Liver (tissue), 9 donors: ENCODE data around the gene SSBP2. TPM values are rescaled to one million over a fixed set of nuclear protein-coding genes. Genes with fewer than 3 reads are reported as not detected.

Experiments used
- DNase-seq: peaks from one replicate; pipeline ENCODE4 v3.0.0-alpha.2; 2017; ENCODE audit warnings: low spot score
- H3K27ac ChIP-seq, 2 donors: one replicate each; pipeline ENCODE4 v1.7.0; 2013; ENCODE audit warnings: inconsistent platforms in 2 of 2, low read length in 2 of 2, control low read depth in 1 of 2, low read depth in 1 of 2, mild to moderate bottlenecking in 1 of 2
- H3K27me3 ChIP-seq, 4 donors: one replicate each; pipeline versions ENCODE4 v1.6.1 to v1.7.0; 2013; ENCODE audit warnings: low read length in 3 of 4, inconsistent platforms in 1 of 4, mild to moderate bottlenecking in 1 of 4, moderate library complexity in 1 of 4; ENCODE audit not compliant: control insufficient read depth in 4 of 4, insufficient read depth in 4 of 4
- H3K36me3 ChIP-seq, 4 donors: one replicate each; pipeline versions ENCODE4 v1.6.1 to v1.7.0; 2013; ENCODE audit warnings: low read length in 3 of 4, mild to moderate bottlenecking in 3 of 4, low read depth in 1 of 4, moderate library complexity in 1 of 4; ENCODE audit not compliant: control insufficient read depth in 4 of 4, insufficient read depth in 3 of 4
- H3K4me1 ChIP-seq, 4 donors: one replicate each; pipeline versions ENCODE4 v1.6.1 to v1.7.0; 2013; ENCODE audit warnings: low read length in 3 of 4, mild to moderate bottlenecking in 3 of 4, moderate library complexity in 1 of 4; ENCODE audit not compliant: control insufficient read depth in 4 of 4, insufficient read depth in 4 of 4
- H3K4me3 ChIP-seq, 3 donors: one replicate each; pipeline versions ENCODE4 v1.6.1 to v1.7.0; 2013; ENCODE audit warnings: low read length in 3 of 3, control low read depth in 1 of 3, low read depth in 1 of 3, mild to moderate bottlenecking in 1 of 3
- H3K9ac ChIP-seq, 2 donors: one replicate each; pipeline ENCODE4 v1.7.0; 2013; ENCODE audit warnings: low read length in 2 of 2, mild to moderate bottlenecking in 2 of 2, moderate library complexity in 2 of 2, control low read depth in 1 of 2, low read depth in 1 of 2
- H3K9me3 ChIP-seq, 4 donors: one replicate each; pipeline versions ENCODE4 v1.6.1 to v1.7.0; 2013; ENCODE audit warnings: low read length in 3 of 4; ENCODE audit not compliant: control insufficient read depth in 4 of 4
- CTCF ChIP-seq: fragments of 150-350 bp; IDR thresholded peaks from 2 replicates; pipeline ENCODE4 v1.5.1; 2017; ENCODE audit warnings: improper control_type of control experiment, low read depth, low read length; ENCODE audit not compliant: missing input control
- EGR1 ChIP-seq, 2 donors: IDR thresholded peaks; 2 replicates each; pipeline ENCODE4 v1.6.1; 2016 to 2018; ENCODE audit warnings: antibody characterized with exemption in 2 of 2, low read depth in 2 of 2
- FOXA2 ChIP-seq: IDR thresholded peaks from 2 replicates; pipeline ENCODE4 v1.6.1; 2016; ENCODE audit warnings: antibody characterized with exemption
- GABPA ChIP-seq, 2 donors: IDR thresholded peaks in 1 of 2; conservative IDR thresholded peaks in 1 of 2; 2 replicates each; pipeline ENCODE4 v1.6.1; 2016; ENCODE audit warnings: antibody characterized with exemption in 2 of 2, mild to moderate bottlenecking in 1 of 2, moderate library complexity in 1 of 2
- HNF4A ChIP-seq, 2 donors: conservative IDR thresholded peaks; 2 replicates each; pipeline ENCODE4 v1.6.1; 2016; ENCODE audit warnings: antibody characterized with exemption in 2 of 2, mild to moderate bottlenecking in 2 of 2
- HNF4G ChIP-seq: IDR thresholded peaks from 2 replicates; pipeline ENCODE4 v1.6.1; 2016; ENCODE audit warnings: antibody characterized with exemption
- MAX ChIP-seq: IDR thresholded peaks from 2 replicates; pipeline ENCODE4 v1.6.1; 2016; ENCODE audit warnings: antibody characterized with exemption
- NR2F2 ChIP-seq: IDR thresholded peaks from 2 replicates; pipeline ENCODE4 v1.6.1; 2016; ENCODE audit warnings: antibody characterized with exemption
- RAD21 ChIP-seq, 2 donors: IDR thresholded peaks; 2 replicates each; pipeline ENCODE4 v1.6.1; 2016; ENCODE audit warnings: antibody characterized with exemption in 2 of 2, mild to moderate bottlenecking in 2 of 2
- REST ChIP-seq: IDR thresholded peaks from 2 replicates; pipeline ENCODE4 v1.6.1; 2016; ENCODE audit warnings: antibody characterized with exemption, mild to moderate bottlenecking
- RXRA ChIP-seq, 2 donors: IDR thresholded peaks; 2 replicates each; pipeline ENCODE4 v1.6.1; 2017 to 2018; ENCODE audit warnings: antibody characterized with exemption in 2 of 2, mild to moderate bottlenecking in 1 of 2
- SP1 ChIP-seq: IDR thresholded peaks from 2 replicates; pipeline ENCODE4 v1.6.1; 2018; ENCODE audit warnings: antibody characterized with exemption, mild to moderate bottlenecking
- TAF1 ChIP-seq: conservative IDR thresholded peaks from 2 replicates; pipeline ENCODE4 v1.6.1; 2016; ENCODE audit warnings: antibody characterized with exemption, mild to moderate bottlenecking
- YY1 ChIP-seq: IDR thresholded peaks from 2 replicates; pipeline ENCODE4 v1.6.1; 2016; ENCODE audit warnings: antibody characterized with exemption, mild to moderate bottlenecking
- ZBTB33 ChIP-seq: IDR thresholded peaks from 2 replicates; pipeline ENCODE4 v1.6.1; 2016; ENCODE audit warnings: antibody characterized with exemption
- polyA plus RNA-seq, 2 donors: library from polyadenylated mRNA; stranded (reverse) in 1 of 2; unstranded in 1 of 2; fragments of 200-250 nt in 1 of 2; fragments of >200 nt in 1 of 2; fragmentation: Nextera tagmentation in 1 of 2; extraction: Ambion mirVana in 1 of 2; gene quantifications; one replicate each; pipeline versions ENCODE4 v1.2.1 to v1.2.3, GENCODE V29; 2013 to 2015
- total RNA-seq, 2 donors: library from RNA; depleted of rRNA; stranded (reverse); fragments of >200 nt; gene quantifications; one replicate each; pipeline ENCODE4 v1.2.3, GENCODE V29; 2014
- donor health status: healthy.
- donor health status: healthy.
- donor health status: healthy.
- donor health status: healthy.
- donor health status: healthy.

Gene SSBP2
- total and polyA plus RNA-seq, 4 donors = 2.2 to 10.1 (median 4.1) TPM

- TF ChIP-seq CTCF = no peak
- no peak for TF ChIP-seq HNF4A (conservative IDR thresholded peaks at IDR 0.05)
- TF ChIP-seq RXRA (IDR thresholded peaks at IDR 0.05) = no peak
- no peak for TF ChIP-seq FOXA2
- no peak for TF ChIP-seq YY1
Measured at GRCh38 chr5:81517462-81517861, 233.4 kb downstream of the SSBP2 start (continued).

- H3K4me3 ChIP-seq = no peak overlapping the region
- no peak overlapping the region for H3K9ac ChIP-seq
- no peaks in the 10 kb centered on the region for H3K36me3 ChIP-seq
- TF ChIP-seq RAD21 (IDR thresholded peaks at IDR 0.05) = no peak
- no peak for TF ChIP-seq FOXA2
- no peak for TF ChIP-seq ZBTB33
- TF ChIP-seq GABPA (IDR thresholded peaks at IDR 0.05 in 1 of 2, conservative IDR thresholded peaks at IDR 0.05 in 1 of 2) = no peak
- no peak for TF ChIP-seq TAF1
- TF ChIP-seq RXRA (IDR thresholded peaks at IDR 0.05) = no peak
- TF ChIP-seq REST = no peak
- TF ChIP-seq MAX = no peak
- TF ChIP-seq YY1 = no peak
- TF ChIP-seq EGR1 (IDR thresholded peaks at IDR 0.05; ENCODE audit: low read depth in 2 of 2) = no peak
- no peak for TF ChIP-seq HNF4G
- H3K27ac ChIP-seq = no peak overlapping the region
- H3K9me3 ChIP-seq = no peaks in the 10 kb centered on the region
- H3K4me1 ChIP-seq = no peaks in the 10 kb centered on the region
- H3K27me3 ChIP-seq = no peaks in the 10 kb centered on the region
- no peak for DNase-seq
Measured at GRCh38 chr5:81516091-81516490, 234.8 kb downstream of the SSBP2 start.

- Histone ChIP-seq H3K4me3 (no peak overlapping the region), H3K27ac (no peak overlapping the region), H3K36me3 (no peaks in the 10 kb centered on the region), H3K4me1 (no peaks in the 10 kb centered on the region), H3K9ac (no peak overlapping the region), H3K27me3 (no peaks in the 10 kb centered on the region), H3K9me3 (no peaks in the 10 kb centered on the region)
- no peak for TF ChIP-seq SP1
- TF ChIP-seq REST = no peak
- TF ChIP-seq RAD21 (IDR thresholded peaks at IDR 0.05) = peak; percentile 30 to 54
- TF ChIP-seq NR2F2 = no peak
- DNase-seq = no peak
Measured at GRCh38 chr5:81513982-81514381, 236.9 kb downstream of the SSBP2 start.
